Stimulated activated effector memory CD8-positive, alpha-beta T cell treated with anti-CD3 and anti-CD28 coated beads, Interleukin-12 subunit alpha, Interleukin-12 subunit beta, amount 100 ng/mL, for 72 hours (primary cell): Measurements from ENCODE around the gene KCNAB1.
"Not testable (repeated sequence)": the region's sequence is repeated elsewhere in the genome, so short reads cannot be mapped to it uniquely, and the experiment has no call there.

Experiments
- ATAC-seq: fragments of 150-1000 bp; cut with Tn5 transposase; 2 replicates; pipeline ENCODE4 v1.10.0; 2021
- DNase-seq, 2 donors: peaks; one replicate each; pipeline ENCODE4 v3.0.0; 2021 to 2022; ENCODE audit warnings: low spot score in 2 of 2
- H3K27ac Mint-ChIP-seq: one replicate; pipeline ENCODE4 v1.8.0; 2022; ENCODE audit warnings: mild to moderate bottlenecking, mixed read lengths
- H3K36me3 Mint-ChIP-seq: one replicate; pipeline ENCODE4 v1.8.0; 2022; ENCODE audit warnings: mild to moderate bottlenecking, mixed read lengths
- H3K4me1 Mint-ChIP-seq: one replicate; pipeline ENCODE4 v1.8.0; 2022; ENCODE audit warnings: mixed read lengths
- H3K4me3 Mint-ChIP-seq: one replicate; pipeline ENCODE4 v1.8.0; 2022; ENCODE audit warnings: mild to moderate bottlenecking, mixed read lengths
- H3K9me3 Mint-ChIP-seq: one replicate; pipeline ENCODE4 v1.8.0; 2022; ENCODE audit warnings: mixed read lengths

Gene KCNAB1

GRCh38 chr3:156215751-156216150, 95.4 kb downstream of the KCNAB1 start:
- Mint-ChIP-seq H3K4me1 (no peaks in the 10 kb centered on the region), H3K9me3 (no peaks in the 10 kb centered on the region), H3K27ac (no peak overlapping the region), H3K4me3 (no peak overlapping the region), H3K36me3 (no peaks in the 10 kb centered on the region)
- DNase-seq: no peak
- ATAC-seq: no peak

GRCh38 chr3:156216216-156216615, 95.8 kb downstream of the KCNAB1 start:
- Mint-ChIP-seq H3K9me3 (no peaks in the 10 kb centered on the region), H3K4me3 (no peak overlapping the region), H3K4me1 (no peaks in the 10 kb centered on the region), H3K27ac (no peak overlapping the region), H3K36me3 (no peaks in the 10 kb centered on the region)
- ATAC-seq (no peak), DNase-seq (no peak)

- no peak for ATAC-seq
- no peaks in the 10 kb centered on the region for H3K9me3 Mint-ChIP-seq
- H3K27ac Mint-ChIP-seq: no peak overlapping the region
- DNase-seq: no peak
- no peak overlapping the region for H3K4me3 Mint-ChIP-seq
- no peaks in the 10 kb centered on the region for H3K4me1 Mint-ChIP-seq
- no peaks in the 10 kb centered on the region for H3K36me3 Mint-ChIP-seq
Observed at GRCh38 chr3:156216852-156217251, 96.5 kb downstream of the KCNAB1 start.

GRCh38 chr3:156217674-156218352, 97.4 kb downstream of the KCNAB1 start:
- DNase-seq (no peak), ATAC-seq (no peak)

GRCh38 chr3:156218353-156218744, 98.0 kb downstream of the KCNAB1 start:
- Mint-ChIP-seq H3K4me1 (no peaks in the 10 kb centered on the region), H3K9me3 (no peaks in the 10 kb centered on the region), H3K4me3 (no peak overlapping the region), H3K27ac (no peak overlapping the region), H3K36me3 (no peaks in the 10 kb centered on the region)
- DNase-seq (no peak), ATAC-seq (no peak)

More at GRCh38 chr3:156217674-156218352, 97.4 kb downstream of the KCNAB1 start:
- Mint-ChIP-seq H3K36me3 (no peaks in the 10 kb centered on the region), H3K4me3 (no peak overlapping the region), H3K4me1 (no peaks in the 10 kb centered on the region), H3K27ac (no peak overlapping the region), H3K9me3 (no peaks in the 10 kb centered on the region)

GRCh38 chr3:156222381-156222780, 102.0 kb downstream of the KCNAB1 start:
- H3K9me3 Mint-ChIP-seq, H3K27ac Mint-ChIP-seq, DNase-seq, ATAC-seq, H3K36me3 Mint-ChIP-seq, H3K4me1 Mint-ChIP-seq, H3K4me3 Mint-ChIP-seq: not testable (repeated sequence)

GRCh38 chr3:156224046-156224445, 103.7 kb downstream of the KCNAB1 start:
- DNase-seq, ATAC-seq, H3K4me3 Mint-ChIP-seq, H3K27ac Mint-ChIP-seq, H3K9me3 Mint-ChIP-seq, H3K36me3 Mint-ChIP-seq, H3K4me1 Mint-ChIP-seq: not testable (repeated sequence)

- Mint-ChIP-seq H3K4me3 (no peak overlapping the region), H3K27ac (no peak overlapping the region), H3K4me1 (no peaks in the 10 kb centered on the region), H3K36me3 (no peaks in the 10 kb centered on the region), H3K9me3 (no peaks in the 10 kb centered on the region)
- DNase-seq: no peak
- no peak for ATAC-seq
Observed at GRCh38 chr3:156226676-156227420, 106.5 kb downstream of the KCNAB1 start.

- DNase-seq: no peak
- Mint-ChIP-seq H3K4me3 (no peak overlapping the region), H3K9me3 (no peaks in the 10 kb centered on the region), H3K36me3 (no peaks in the 10 kb centered on the region), H3K4me1 (no peaks in the 10 kb centered on the region), H3K27ac (no peak overlapping the region)
- ATAC-seq: no peak
Observed at GRCh38 chr3:156227704-156228103, 107.3 kb downstream of the KCNAB1 start.

GRCh38 chr3:156230278-156230900, 110.0 kb downstream of the KCNAB1 start:
- H3K27ac Mint-ChIP-seq: no peak overlapping the region
- no peaks in the 10 kb centered on the region for H3K4me1 Mint-ChIP-seq
- ATAC-seq: no peak
- no peaks in the 10 kb centered on the region for H3K9me3 Mint-ChIP-seq
- no peak for DNase-seq
- H3K4me3 Mint-ChIP-seq: no peak overlapping the region
- no peaks in the 10 kb centered on the region for H3K36me3 Mint-ChIP-seq

- H3K4me3 Mint-ChIP-seq, ATAC-seq, H3K4me1 Mint-ChIP-seq, H3K9me3 Mint-ChIP-seq, H3K27ac Mint-ChIP-seq, H3K36me3 Mint-ChIP-seq, DNase-seq: not testable (repeated sequence)
Observed at GRCh38 chr3:156231221-156231620, 110.8 kb downstream of the KCNAB1 start.

GRCh38 chr3:156233876-156234275, 113.5 kb downstream of the KCNAB1 start:
- no peaks in the 10 kb centered on the region for H3K36me3 Mint-ChIP-seq
- no peaks in the 10 kb centered on the region for H3K4me1 Mint-ChIP-seq
- H3K27ac Mint-ChIP-seq: no peak overlapping the region
- ATAC-seq: no peak
- H3K9me3 Mint-ChIP-seq: no peaks in the 10 kb centered on the region
- no peak for DNase-seq
- H3K4me3 Mint-ChIP-seq: no peak overlapping the region

GRCh38 chr3:156236556-156237260, 116.3 kb downstream of the KCNAB1 start:
- ATAC-seq: no peak
- no peak for DNase-seq
- no peaks in the 10 kb centered on the region for H3K4me1 Mint-ChIP-seq
- H3K27ac Mint-ChIP-seq: no peak overlapping the region
- H3K4me3 Mint-ChIP-seq: no peak overlapping the region
- no peaks in the 10 kb centered on the region for H3K36me3 Mint-ChIP-seq
- no peaks in the 10 kb centered on the region for H3K9me3 Mint-ChIP-seq

- no peak overlapping the region for H3K4me3 Mint-ChIP-seq
- DNase-seq (no peak), ATAC-seq (no peak)
- no peaks in the 10 kb centered on the region for H3K9me3 Mint-ChIP-seq
- H3K4me1 Mint-ChIP-seq: no peaks in the 10 kb centered on the region
- no peaks in the 10 kb centered on the region for H3K36me3 Mint-ChIP-seq
- H3K27ac Mint-ChIP-seq: no peak overlapping the region
Observed at GRCh38 chr3:156240642-156241041, 120.3 kb downstream of the KCNAB1 start.

GRCh38 chr3:156246961-156247725, 126.8 kb downstream of the KCNAB1 start:
- no peak for DNase-seq
- ATAC-seq: no peak
- H3K4me1 Mint-ChIP-seq: no peaks in the 10 kb centered on the region
- H3K4me3 Mint-ChIP-seq: no peak overlapping the region
- no peak overlapping the region for H3K27ac Mint-ChIP-seq
- no peaks in the 10 kb centered on the region for H3K9me3 Mint-ChIP-seq
- no peaks in the 10 kb centered on the region for H3K36me3 Mint-ChIP-seq
